GM19372 (cell line): ENCODE measurements around the gene RCE1.

Source experiments
- ATAC-seq: cut with Tn5 transposase; IDR thresholded peaks from one replicate; pipeline ENCODE4 v1.9.1; 2021; ENCODE audit warnings: mild to moderate bottlenecking, low read depth, moderate library complexity; ENCODE audit not compliant: unreplicated experiment

RCE1 gene

DNA sequence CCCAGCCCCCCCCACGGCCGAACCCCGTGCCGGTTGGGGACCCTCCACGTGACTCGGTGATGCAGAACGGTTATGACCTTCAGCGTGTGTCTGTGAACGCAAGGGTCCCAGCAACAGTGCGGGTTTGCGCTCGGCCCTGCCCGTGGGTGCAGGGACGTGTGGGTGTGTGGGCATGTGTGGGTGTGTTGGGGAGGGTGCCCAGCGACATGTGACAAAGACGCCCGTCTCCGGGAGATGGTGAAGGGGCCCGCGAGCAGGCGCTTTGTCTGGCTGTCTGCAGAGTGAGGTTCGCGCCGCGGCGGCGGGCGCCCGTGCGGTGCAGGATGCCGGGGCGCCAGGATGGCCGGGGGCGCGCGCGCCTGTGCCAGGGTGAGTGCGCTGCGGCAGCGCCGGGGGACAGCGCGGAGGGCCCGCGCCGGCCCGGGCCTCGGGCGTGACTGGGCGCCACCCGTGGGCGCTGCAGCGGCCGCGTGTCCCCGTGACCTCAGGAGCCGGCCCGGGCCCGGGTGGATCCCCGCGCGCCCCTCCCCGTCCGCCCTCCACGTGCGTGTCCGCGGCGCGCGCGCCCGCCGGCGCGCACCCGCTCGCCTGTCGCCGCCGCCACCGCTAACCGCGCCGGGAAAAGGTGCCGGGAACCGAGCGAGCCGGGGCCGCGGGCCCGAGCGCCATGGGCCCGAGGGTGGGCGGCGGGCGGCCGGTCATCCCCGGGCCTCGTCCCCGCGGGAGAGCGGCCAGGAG, 13.4 kb downstream of the RCE1 start, which contains the start of gene LRFN4:
TSS of gene LRFN4 (plus strand) at position 569 of the 738 bp plus-strand sequence. CDS start 681 bp downstream, outside the sequence.
- peak; percentile 32 for ATAC-seq

DNA sequence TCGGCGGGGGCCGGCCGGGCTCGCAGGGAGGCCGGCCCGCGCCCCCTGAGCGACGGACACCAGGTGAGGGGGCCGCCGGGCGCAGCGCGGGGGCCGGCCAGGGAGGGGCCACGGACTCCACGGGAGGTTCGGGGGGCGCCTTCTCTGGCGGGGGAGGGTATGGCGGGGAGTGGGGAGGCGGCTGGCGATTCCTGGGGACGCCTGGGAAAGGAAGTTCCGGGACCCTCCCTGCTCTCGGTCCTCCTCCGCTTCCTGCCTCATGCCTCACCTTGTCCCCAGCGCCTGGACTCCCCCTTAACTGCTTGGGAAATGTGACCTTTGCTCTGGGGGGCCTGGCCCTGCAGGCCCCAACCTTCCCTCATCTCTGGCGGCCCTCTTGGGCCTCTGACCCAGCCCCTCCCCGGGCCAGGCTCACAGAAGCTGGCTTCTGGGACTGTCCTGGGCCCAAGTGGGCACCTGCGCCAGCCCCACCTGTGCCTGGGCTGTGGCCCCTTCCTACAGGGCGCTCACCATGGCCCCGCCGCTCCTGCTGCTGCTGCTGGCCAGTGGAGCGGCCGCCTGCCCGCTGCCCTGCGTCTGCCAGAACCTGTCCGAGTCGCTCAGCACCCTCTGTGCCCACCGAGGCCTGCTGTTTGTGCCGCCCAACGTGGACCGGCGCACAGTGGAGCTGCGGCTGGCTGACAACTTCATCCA, 14.1 kb downstream of the RCE1 start:
- ATAC-seq, result no peak

DNA sequence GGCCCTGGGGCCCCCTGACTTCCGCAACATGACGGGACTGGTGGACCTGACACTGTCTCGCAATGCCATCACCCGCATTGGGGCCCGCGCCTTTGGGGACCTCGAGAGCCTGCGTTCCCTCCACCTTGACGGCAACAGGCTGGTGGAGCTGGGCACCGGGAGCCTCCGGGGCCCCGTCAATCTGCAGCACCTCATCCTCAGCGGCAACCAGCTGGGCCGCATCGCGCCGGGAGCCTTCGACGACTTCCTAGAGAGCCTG, 14.6 kb downstream of the RCE1 start:
- no peak for ATAC-seq

DNA sequence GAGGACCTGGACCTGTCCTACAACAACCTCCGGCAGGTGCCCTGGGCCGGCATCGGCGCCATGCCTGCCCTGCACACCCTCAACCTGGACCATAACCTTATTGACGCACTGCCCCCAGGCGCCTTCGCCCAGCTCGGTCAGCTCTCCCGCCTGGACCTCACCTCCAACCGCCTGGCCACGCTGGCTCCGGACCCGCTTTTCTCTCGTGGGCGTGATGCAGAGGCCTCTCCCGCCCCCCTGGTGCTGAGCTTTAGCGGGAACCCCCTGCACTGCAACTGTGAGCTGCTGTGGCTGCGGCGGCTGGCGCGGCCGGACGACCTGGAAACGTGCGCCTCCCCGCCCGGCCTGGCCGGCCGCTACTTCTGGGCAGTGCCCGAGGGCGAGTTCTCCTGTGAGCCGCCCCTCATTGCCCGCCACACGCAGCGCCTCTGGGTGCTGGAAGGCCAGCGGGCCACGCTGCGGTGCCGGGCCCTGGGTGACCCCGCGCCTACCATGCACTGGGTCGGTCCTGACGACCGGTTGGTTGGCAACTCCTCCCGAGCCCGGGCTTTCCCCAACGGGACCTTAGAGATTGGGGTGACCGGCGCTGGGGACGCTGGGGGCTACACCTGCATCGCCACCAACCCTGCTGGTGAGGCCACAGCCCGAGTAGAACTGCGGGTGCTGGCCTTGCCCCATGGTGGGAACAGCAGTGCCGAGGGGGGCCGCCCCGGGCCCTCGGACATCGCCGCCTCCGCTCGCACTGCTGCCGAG, 15.1 kb downstream of the RCE1 start:
- no peak for ATAC-seq

DNA sequence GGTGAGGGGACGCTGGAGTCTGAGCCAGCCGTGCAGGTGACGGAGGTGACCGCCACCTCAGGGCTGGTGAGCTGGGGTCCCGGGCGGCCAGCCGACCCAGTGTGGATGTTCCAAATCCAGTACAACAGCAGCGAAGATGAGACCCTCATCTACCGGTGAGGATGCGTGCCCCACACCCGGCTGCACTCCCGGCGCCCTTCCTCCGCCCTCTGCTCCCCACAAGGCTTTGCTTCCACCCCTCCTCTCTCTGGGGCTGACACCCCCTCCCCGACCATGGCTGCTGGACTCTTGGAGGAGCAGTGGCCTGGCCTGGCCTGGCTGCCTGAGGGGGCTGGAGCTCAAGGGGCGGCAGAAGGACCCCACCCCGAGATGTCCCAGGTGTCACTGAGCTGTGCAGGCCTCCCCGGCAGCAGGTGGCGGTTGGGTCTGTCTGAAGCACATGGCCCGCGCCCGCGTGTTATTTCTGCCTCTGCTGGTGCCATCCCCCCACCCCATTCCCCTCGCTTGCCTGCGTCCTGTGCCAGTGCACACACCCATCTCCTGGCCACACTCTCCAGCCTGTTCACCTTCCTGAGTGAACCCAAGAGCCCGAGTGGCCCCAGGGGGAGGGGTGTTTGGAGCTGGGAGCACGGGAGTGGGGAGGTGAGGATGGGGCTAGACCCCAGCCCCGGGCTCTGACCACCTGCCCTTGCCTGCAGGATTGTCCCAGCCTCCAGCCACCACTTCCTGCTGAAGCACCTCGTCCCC, 15.9 kb downstream of the RCE1 start:
- no peak for ATAC-seq

DNA sequence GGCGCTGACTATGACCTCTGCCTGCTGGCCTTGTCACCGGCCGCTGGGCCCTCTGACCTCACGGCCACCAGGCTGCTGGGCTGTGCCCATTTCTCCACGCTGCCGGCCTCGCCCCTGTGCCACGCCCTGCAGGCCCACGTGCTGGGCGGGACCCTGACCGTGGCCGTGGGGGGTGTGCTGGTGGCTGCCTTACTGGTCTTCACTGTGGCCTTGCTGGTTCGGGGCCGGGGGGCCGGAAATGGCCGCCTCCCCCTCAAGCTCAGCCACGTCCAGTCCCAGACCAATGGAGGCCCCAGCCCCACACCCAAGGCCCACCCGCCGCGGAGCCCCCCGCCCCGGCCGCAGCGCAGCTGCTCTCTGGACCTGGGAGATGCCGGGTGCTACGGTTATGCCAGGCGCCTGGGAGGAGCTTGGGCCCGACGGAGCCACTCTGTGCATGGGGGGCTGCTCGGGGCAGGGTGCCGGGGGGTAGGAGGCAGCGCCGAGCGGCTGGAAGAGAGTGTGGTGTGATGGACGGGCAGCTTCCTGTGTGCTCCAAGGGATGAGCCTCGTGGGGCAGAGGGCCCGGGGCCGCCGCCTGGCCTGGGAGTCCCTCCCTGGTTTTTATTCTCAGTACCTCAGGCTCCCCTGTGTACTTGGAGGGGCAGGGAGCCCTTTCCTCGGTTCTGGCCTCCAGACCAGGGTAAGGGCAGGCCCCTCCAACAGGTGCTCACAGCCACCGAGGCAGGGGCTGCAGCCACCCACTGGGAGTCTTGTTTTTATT, 16.6 kb downstream of the RCE1 start:
- no peak for ATAC-seq

DNA sequence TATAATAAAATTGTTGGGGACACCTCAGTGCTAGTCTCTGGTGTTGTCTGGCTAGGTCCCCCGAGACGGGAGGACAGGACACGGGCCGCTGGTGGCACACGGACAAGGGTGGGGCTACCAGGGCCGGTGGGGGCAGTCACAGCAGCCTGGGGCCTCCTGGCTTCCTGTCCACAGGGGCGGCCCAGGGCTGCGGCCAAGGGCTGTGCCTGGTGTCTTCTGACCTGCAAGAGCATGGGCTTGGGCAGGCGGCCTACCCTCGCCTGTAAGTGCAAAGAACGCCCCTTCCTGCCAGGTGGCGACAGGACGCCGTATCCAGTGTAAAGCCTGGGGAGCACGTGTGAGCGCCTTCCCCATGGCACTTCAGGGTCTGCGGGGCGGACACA, 17.2 kb downstream of the RCE1 start:
- ATAC-seq, result no peak

DNA sequence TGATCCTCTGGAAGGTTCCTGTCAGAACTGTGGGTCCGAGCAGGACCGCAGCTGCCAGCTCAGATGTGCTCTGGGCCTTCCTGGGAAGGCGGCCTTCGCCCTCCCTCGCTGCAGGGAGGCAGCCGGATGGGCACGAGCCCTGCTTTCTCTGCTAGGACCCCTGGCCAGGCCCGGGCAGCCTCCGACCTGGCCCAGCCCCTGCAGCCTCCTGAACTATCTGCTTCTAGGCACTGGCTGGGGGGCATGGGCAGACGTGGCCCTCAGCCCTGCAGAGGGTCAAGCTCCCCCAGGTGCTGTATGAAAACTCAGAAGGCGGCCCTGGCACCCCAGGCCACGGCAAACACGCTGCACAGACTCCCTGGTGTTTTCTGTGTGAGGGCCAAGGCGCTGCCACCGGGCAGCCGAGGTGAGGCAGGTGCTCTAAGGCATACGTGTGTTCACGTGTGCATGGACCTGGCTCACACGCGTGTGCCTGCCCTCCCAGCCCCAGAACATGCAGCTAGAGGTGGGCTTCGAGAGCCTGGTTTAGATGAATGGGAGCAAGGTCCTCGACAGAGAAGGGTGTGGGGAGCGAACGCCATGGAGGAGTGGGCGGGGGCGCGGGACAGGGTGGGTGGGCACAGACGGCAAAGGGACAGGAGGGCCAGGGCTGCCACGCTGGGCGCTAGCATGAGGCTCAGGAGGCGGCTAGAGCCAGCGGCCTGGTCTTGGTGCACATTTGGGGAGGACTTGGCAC, 18.0 kb downstream of the RCE1 start:
- no peak for ATAC-seq

DNA sequence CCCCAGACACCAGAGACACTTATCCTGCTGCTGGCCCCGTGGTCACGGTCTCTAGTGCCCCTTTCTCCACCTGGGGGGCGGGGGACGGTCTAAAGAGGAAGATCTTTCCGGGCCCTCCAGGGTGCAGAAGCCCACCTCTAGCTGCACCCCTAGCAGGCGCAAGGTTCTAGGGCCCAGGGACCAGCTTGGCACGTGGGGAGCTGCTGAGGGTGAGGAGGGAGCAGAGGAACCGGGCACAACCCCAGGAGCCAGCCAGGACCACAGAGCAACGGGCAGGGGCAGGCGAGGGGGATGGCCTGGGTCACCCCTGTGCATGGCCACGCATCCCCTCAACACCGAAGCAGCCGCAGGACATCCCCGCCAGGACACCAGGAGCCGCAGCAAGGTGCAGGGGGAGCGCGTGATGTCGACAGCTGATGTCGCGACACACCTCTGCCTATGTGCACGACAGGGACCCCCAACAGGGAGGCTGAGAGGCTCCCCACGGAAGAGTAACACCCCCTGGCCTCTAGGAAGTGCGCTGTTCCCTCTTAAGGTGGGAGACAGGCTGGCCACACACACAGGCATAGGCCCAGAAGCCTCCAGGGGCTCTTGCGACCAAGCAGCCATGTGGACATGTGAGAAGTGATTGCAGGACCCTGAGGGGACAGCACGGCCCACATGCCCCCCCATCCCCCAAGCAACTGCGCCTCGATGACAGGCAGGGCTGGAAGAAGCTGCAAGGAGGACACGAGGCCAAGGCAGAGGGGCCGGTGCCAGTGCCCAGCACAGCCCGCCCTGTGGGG, 18.7 kb downstream of the RCE1 start:
- ATAC-seq, result no peak

DNA sequence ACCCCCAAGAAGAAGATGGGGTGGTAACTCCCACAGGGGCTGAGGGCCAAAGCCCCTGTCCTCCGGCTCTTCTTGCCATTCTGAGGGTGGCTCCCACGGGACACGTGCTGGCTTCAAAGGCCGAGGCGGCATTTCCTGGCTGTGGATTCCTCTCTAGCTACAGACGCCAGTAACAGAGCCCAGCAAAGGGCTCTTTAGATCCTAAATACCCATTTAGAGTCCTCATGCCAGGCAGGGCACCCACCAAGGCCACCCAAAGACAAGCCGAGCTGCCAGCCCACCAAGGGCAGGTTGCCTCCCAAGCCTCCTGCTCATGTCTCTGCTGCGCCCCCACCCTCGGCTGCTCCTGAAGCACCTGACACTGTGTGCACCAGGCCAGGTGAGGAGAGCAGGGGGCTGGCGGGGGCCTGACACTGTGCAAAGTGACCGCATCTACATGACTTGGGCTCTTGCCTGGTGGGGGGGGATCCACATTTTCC, 19.4 kb downstream of the RCE1 start:
- no peak for ATAC-seq

DNA sequence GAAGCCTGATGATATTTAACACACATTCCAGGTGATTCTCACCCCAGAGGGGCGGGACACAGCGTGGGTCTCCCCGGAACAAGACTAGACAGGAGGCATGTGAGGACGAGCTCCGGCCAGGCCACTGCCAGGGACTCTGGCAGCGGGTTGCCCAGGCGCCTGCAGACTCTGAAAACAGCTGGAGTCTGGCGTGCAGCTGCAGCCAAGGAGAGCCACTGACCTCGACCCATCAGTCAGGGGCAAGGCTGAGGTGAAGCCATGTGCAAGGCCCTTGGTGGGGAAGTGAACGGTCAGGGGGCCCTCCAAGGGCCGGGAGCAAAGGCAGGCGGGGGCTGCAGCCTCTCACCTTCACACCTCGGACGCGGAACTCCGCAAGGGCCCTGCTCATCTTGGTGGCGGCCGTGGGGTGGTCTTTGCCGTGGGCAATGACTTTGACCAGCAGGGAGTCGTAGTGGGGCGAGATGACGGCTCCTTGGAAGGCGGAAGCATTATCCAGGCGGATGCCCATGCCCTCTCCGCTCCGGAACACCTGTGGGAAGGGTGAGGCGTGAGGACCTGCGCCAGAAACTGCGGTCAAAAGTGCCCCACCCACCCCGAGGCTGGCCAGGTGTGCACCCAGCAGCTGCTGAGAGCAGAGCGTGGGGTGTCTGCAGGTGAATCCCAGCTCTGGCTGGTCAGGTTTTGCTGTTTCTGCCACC, 20.3 kb downstream of the RCE1 start:
- no peak for ATAC-seq

DNA sequence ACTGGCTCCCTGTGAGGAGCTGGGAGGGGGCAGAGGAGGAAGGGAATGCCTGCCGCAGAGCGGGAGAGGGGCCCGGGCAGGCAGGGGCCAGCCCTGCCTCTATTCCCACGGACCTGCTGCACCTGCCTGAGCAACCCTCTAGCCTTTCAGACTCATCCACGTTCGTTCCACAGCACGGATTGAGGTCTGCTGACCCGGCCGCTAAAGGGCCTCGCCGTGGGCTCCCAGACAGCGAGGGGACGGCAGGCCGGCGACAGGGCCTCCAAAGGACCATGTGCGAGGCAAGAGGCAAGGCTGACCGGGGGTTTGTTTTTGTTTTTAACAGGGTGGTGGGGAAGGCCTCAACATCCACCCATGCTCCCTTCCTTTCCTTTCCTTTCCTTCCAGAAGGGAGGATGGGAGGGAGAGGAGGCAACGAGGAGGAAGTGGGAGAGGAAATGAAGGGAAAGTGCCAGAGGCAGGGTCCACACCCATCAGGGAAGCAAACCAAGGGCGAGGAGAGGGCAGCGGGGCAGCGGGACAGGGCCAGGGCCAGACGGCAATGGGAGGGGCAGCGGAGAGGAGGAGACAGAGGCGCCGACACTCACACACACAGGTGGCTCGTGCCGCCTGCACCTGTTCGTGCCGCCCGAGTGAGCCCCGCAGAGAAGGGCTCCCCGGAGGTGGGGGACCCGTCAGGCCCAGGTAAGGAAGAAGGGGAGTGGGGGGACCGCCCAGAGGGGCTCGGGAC, 21.1 kb downstream of the RCE1 start:
- no peak for ATAC-seq

DNA sequence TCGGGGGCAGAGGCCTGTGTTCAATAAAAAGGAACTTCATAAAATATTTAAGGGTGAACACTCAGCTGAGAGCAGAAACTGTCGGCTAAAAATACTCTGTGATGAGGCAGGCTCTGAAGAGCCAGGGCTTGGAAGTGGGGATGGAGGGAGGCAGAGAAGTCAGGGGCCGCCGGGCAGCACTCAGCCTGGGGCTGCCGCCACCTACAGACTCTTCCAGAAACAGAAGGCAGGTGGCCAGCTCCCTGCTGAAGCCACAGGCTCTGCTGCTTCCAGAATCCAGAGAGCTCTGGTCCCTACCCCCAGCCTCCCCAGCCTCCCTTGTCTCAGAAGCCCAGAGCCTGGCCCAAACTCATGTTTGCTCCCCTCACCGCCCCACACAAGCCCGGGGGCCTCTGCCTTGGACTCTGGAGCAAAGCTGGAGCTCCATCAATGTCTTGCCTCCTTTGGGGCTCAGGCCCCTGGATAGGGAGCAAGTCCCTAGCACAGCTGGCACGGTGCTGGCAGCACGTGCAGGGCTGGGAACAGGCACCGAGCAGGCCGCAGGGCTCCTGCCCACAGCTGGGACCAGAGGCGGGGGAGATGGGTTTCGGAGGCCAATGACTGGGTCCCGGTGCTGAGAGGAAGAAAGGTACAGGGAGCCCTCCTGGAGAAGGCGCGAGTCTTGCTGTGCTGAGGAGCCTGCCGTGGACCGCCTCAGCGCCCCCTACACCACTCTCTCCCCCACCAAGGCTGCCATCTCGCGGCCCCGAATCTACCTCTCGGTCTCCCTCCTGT, 21.9 kb downstream of the RCE1 start:
- ATAC-seq, result no peak

DNA sequence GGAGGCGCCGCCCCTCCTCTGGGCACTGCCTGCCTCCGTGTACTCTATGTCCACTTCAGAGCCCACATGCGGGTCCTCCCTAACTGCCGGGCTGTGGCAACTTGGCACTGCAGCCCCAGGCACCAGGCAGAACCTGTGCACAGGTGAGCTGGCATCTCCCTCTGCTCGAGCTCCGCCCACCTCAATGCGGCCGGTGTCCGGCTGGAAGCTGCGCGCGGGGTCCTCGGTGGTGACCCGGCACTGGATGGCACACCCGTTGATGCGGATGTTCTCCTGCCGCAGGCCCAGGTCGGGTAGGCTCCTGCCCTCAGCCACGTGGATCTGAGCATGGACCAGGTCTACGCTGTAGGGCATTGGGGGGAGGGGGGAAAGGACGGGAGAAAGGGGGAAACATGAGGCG, 22.8 kb downstream of the RCE1 start:
- no peak for ATAC-seq

DNA sequence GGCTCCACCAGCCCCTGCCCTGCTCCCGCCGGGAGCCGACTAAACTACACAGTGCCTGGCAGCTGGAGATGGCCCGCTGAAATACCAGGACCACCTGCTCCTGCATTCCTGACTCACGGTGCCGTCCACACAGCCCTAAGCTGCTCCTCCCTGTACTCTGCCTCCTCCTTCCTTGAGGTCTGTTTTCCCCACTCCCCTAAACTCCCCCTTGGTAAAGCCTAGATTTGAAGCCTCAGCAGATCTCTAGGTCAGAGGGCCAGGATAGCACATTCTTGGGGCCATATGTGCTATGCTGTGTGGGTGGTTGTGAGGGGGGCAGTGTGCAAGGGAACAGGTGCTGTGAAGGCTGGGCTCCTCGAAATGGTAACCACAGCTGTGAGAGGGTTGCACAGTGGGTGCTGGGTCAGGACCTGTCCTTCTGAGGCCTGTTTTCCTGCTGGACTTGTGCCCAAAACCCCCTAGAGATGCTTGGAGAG, 23.3 kb downstream of the RCE1 start:
- no peak for ATAC-seq

DNA sequence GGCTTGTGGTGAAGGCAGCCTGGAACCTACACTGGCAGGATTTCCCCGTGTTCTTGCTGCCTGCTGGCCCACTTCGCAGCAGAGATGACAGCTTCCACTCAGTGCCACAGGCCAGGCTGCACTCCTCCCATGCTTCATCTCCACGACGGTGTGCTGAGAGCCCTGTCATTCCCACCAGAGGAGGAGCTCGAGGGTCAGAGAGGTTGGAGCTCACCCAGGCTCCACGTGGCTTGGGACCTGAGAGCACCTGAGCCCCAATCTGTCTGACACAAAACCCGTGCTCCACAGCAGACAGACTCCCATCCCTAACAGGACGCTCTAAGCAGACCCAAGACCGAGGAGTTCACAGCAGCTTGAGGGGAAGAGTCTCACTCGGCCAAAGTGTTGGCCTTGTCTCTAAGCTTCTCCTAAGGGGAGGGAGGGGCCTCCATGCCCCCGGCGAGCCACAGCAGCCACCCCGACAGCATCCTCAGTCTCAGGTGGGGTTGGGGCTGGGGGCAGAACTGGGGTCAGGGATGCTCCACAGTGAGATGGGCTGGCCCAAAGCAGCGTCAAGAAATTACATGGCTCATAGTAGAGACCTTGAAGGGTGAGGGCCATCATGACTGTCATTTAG, 24.3 kb downstream of the RCE1 start:
- no peak for ATAC-seq
